Vagina (tissue), 2 donors: ENCODE data around the gene DHRS2. TPM values are rescaled to one million over a fixed set of nuclear protein-coding genes. Genes with fewer than 3 reads are reported as not detected.

ENCODE experiments used
- DNase-seq, 2 donors: peaks; one replicate each; pipeline ENCODE4 v3.0.0-alpha.2; 2017; ENCODE audit errors: extremely low spot score in 2 of 2
- H3K27ac ChIP-seq: fragments of 200-600 bp; sonication (generic); one replicate; pipeline ENCODE4 v1.5.1; 2019
- H3K27me3 ChIP-seq: fragments of 200-600 bp; sonication (generic); one replicate; pipeline ENCODE4 v1.5.1; 2019
- H3K36me3 ChIP-seq, 2 donors: fragments of 200-600 bp; sonication (generic); one replicate each; pipeline ENCODE4 v1.5.1; 2017 to 2019
- H3K4me1 ChIP-seq: fragments of 200-600 bp; sonication (generic); one replicate; pipeline ENCODE4 v1.5.1; 2019
- H3K4me3 ChIP-seq, 2 donors: fragments of 200-600 bp; sonication (generic); 1 replicate in 1 of 2; 2 replicates in 1 of 2; pipeline ENCODE4 v1.5.1; 2016 to 2019
- H3K9me3 ChIP-seq: fragments of 200-600 bp; sonication (generic); one replicate; pipeline ENCODE4 v1.5.1; 2019
- CTCF ChIP-seq, 3 experiments: fragments of 450-650 bp in 2 of 3; fragments of 200-600 bp in 1 of 3; sonication (generic) in 1 of 3; IDR thresholded peaks; one replicate each; pipeline ENCODE4 v1.5.1; 2017 to 2019; ENCODE audit warnings: antibody characterized with exemption in 3 of 3, mild to moderate bottlenecking in 2 of 3, moderate library complexity in 2 of 3
- POLR2A ChIP-seq, 2 donors: fragments of 450-650 bp; IDR thresholded peaks; one replicate each; pipeline ENCODE4 v1.6.1; 2017; ENCODE audit warnings: antibody characterized with exemption in 2 of 2, mild to moderate bottlenecking in 2 of 2, moderate library complexity in 2 of 2
- POLR2AphosphoS5 ChIP-seq, 2 donors: sonication (generic); formaldehyde crosslinking; IDR thresholded peaks; one replicate each; pipeline ENCODE4 v1.9.0; 2017; ENCODE audit warnings: antibody characterized with exemption in 2 of 2, mild to moderate bottlenecking in 2 of 2, low read depth in 1 of 2; ENCODE audit not compliant: insufficient read depth in 1 of 2
- intact Hi-C: fragments of 100-400 bp; cut with DNase I; formaldehyde crosslinking; loops from one replicate; pipeline ENCODE4 v1.15.1; 2023
- total RNA-seq: library from RNA; depleted of rRNA; stranded (reverse); fragments of >200 nt; gene quantifications from one replicate; pipeline ENCODE4 v1.2.3, GENCODE V29; 2016

Gene DHRS2
- total RNA-seq, 1 donor from 2014 or later = 0.25 TPM

GRCh38 chr14:23694085-23694948 lies 58.2 kb downstream of the DHRS2 start:
- H3K36me3 ChIP-seq = no peaks in the 10 kb centered on the region

More at GRCh38 chr14:23694085-23694948, 58.2 kb downstream of the DHRS2 start:
- no peak for DNase-seq
- Histone ChIP-seq H3K27me3 (no peaks in the 10 kb centered on the region), H3K9me3 (no peaks in the 10 kb centered on the region), H3K27ac (no peak overlapping the region), H3K4me3 (peak overlapping the region in 1 of 2 donors; percentile 41), H3K4me1 (peaks cover 8% of the 10 kb centered on the region)
- intact Hi-C loops = no loop called here
- TF ChIP-seq POLR2AphosphoS5 (IDR thresholded peaks at IDR 0.05; ENCODE audit: insufficient read depth in 1 of 2, low read depth in 1 of 2) = no peak
- TF ChIP-seq POLR2A (IDR thresholded peaks at IDR 0.05) = no peak
- TF ChIP-seq CTCF (IDR thresholded peaks at IDR 0.05) = no peak

Other genes starting within 250 kb of the DHRS2 start
- gene MYH6, start 228.1 kb upstream of the DHRS2 start, total RNA-seq = not detected
- not detected for gene MYH7, start 200.7 kb upstream of the DHRS2 start, total RNA-seq
- gene NGDN, start 166.7 kb upstream of the DHRS2 start, total RNA-seq = 47.1 TPM
- 0.74 TPM for gene ZFHX2, start 84.6 kb upstream of the DHRS2 start, total RNA-seq
- gene THTPA, start 80.1 kb upstream of the DHRS2 start, total RNA-seq = 15.0 TPM
- gene AP1G2, start 68.6 kb upstream of the DHRS2 start, total RNA-seq = 122 TPM
- gene JPH4, start 57.6 kb upstream of the DHRS2 start, total RNA-seq = 10.6 TPM